HepG2 (cell line): ENCODE data around the gene SLC2A11. TPM values are rescaled to one million over a fixed set of nuclear protein-coding genes. Genes with fewer than 3 reads are reported as not detected.

Experiments used
- CBFB ChIP-seq: sonication (generic); formaldehyde crosslinking; IDR thresholded peaks from 2 replicates; pipeline ENCODE4 v1.4.0; 2020; ENCODE audit warnings: missing genetic modification reagents
- GABPB1 ChIP-seq: IDR thresholded peaks from 2 replicates; pipeline ENCODE4 v1.6.1; 2016; ENCODE audit warnings: mild to moderate bottlenecking, missing genetic modification reagents, moderate library complexity, missing compliant biosample characterization
- GRHL1 ChIP-seq: sonication (generic); formaldehyde crosslinking; conservative IDR thresholded peaks from 2 replicates; pipeline ENCODE4 v1.8.0; 2022; ENCODE audit warnings: missing genetic modification reagents
- NAIF1 ChIP-seq: sonication (generic); formaldehyde crosslinking; IDR thresholded peaks from 2 replicates; pipeline ENCODE4 v1.5.0; 2020; ENCODE audit warnings: mild to moderate bottlenecking, missing genetic modification reagents, borderline replicate concordance
- NR2F2 ChIP-seq: IDR thresholded peaks from 2 replicates; pipeline ENCODE4 v1.6.1; 2012; ENCODE audit warnings: low read depth, inconsistent platforms, borderline replicate concordance
- RBM22 ChIP-seq: fragments of 200-400 bp; formaldehyde crosslinking; optimal IDR thresholded peaks from 2 replicates; pipeline ENCODE3; 2017; ENCODE audit warnings: mild to moderate bottlenecking, low read length, moderate library complexity
- SAP130 ChIP-seq: IDR thresholded peaks from 2 replicates; pipeline ENCODE4 v1.6.1; 2016; ENCODE audit warnings: low read depth
- SNRNP70 ChIP-seq: fragments of 200-400 bp; formaldehyde crosslinking; IDR thresholded peaks from 2 replicates; pipeline ENCODE4 v1.6.1; 2017; ENCODE audit warnings: mild to moderate bottlenecking, low read depth, low read length, moderate library complexity
- TFDP2 ChIP-seq: sonication (generic); formaldehyde crosslinking; IDR thresholded peaks from 2 replicates; pipeline ENCODE4 v1.4.0; 2020; ENCODE audit warnings: missing genetic modification reagents
- ZBTB38 ChIP-seq: sonication (generic); formaldehyde crosslinking; IDR thresholded peaks from 2 replicates; pipeline ENCODE4 v1.5.1; 2020; ENCODE audit warnings: mild to moderate bottlenecking, missing genetic modification reagents
- ZNF138 ChIP-seq: sonication (generic); formaldehyde crosslinking; IDR thresholded peaks from 2 replicates; pipeline ENCODE4 v1.5.0; 2020; ENCODE audit warnings: mild to moderate bottlenecking, low read depth, missing genetic modification reagents
- ZNF234 ChIP-seq: sonication (generic); formaldehyde crosslinking; conservative IDR thresholded peaks from 2 replicates; pipeline ENCODE4 v1.5.1; 2020; ENCODE audit warnings: mild to moderate bottlenecking, missing genetic modification reagents
- ZNF75D ChIP-seq: sonication (generic); formaldehyde crosslinking; IDR thresholded peaks from 2 replicates; pipeline ENCODE4 v1.8.1; 2023; ENCODE audit warnings: missing genetic modification reagents, mild to moderate bottlenecking, borderline replicate concordance
- ZSCAN21 ChIP-seq: sonication (generic); formaldehyde crosslinking; IDR thresholded peaks from 2 replicates; pipeline ENCODE4 v1.8.0; 2022; ENCODE audit warnings: mild to moderate bottlenecking, missing genetic modification reagents, moderate library complexity, borderline replicate concordance
- ZSCAN5A ChIP-seq: sonication (generic); formaldehyde crosslinking; IDR thresholded peaks from 2 replicates; pipeline ENCODE4 v1.8.0; 2022; ENCODE audit warnings: mild to moderate bottlenecking, missing genetic modification reagents, borderline replicate concordance
- polyA plus RNA-seq, 8 experiments: library from polyadenylated mRNA; depleted of rRNA in 3 of 8; stranded (reverse) in 7 of 8; unstranded in 1 of 8; fragments of >200 nt; fragmentation: Illumina TruSeq in 4 of 8; extraction: Trizol in 4 of 8; gene quantifications; 2 replicates each; pipeline versions ENCODE4 v1.2.1 to v1.2.3, GENCODE V29; 2011 to 2016; ENCODE audit warnings: low read depth in 4 of 8, missing spikeins in 1 of 8, mixed read lengths in 1 of 8; ENCODE audit not compliant: insufficient read depth in 1 of 8
- total RNA-seq, 5 experiments: library from RNA; depleted of rRNA; stranded (reverse); fragments of >200 nt; fragmentation: Illumina TruSeq; extraction: Trizol; gene quantifications; 2 replicates each; pipeline ENCODE4 v1.2.3, GENCODE V29; 2016; ENCODE audit warnings: low read depth in 1 of 5
- TF ChIP-seq, protein P1 (sequence below): IDR thresholded peaks from 2 replicates; pipeline ENCODE4 v1.6.1; 2016; ENCODE audit warnings: missing compliant biosample characterization, missing genetic modification reagents, borderline replicate concordance
- TF ChIP-seq, protein P2 (sequence below): sonication (generic); formaldehyde crosslinking; IDR thresholded peaks from 2 replicates; pipeline ENCODE4 v1.5.1; 2020; ENCODE audit warnings: missing genetic modification reagents, mild to moderate bottlenecking, borderline replicate concordance
- TF ChIP-seq, protein P3 (sequence below): sonication (generic); formaldehyde crosslinking; conservative IDR thresholded peaks from 2 replicates; pipeline ENCODE4 v1.8.1; 2023; ENCODE audit warnings: missing genetic modification reagents

The SLC2A11 gene
- total and polyA plus RNA-seq, 2 of the 13 experiments (the other 11 are each of a cell fraction or from before 2014, with no cell fraction given), result 15.2 to 15.4 TPM

GRCh38 chr22:23894710-23895598, 37.3 kb downstream of the SLC2A11 start (continued):
- TF ChIP-seq CBFB, result 0 out of 2 replicates have a peak, but pooled peaks have one; percentile 13
- peak; percentile 51 for TF ChIP-seq GABPB1 (CRISPR knock-in tag)
- peak; percentile 14; the same call in 1 of the 2 replicates for TF ChIP-seq ZSCAN5A (CRISPR knock-in tag)
- peak; percentile 78; the same call in 1 of the 2 replicates for TF ChIP-seq NAIF1
- peak; percentile 77 for TF ChIP-seq SAP130 (CRISPR knock-in tag)
- TF ChIP-seq SNRNP70, result no peak
- peak; percentile 85; the same call in 1 of the 2 replicates for TF ChIP-seq ZSCAN21 (CRISPR knock-in tag)
- peak; percentile 49; the same call in 1 of the 2 replicates for TF ChIP-seq TFDP2 (CRISPR knock-in tag)
- TF ChIP-seq GRHL1 (CRISPR knock-in tag), result no peak
- TF ChIP-seq ZNF138 (CRISPR knock-in tag), result no peak
- TF ChIP-seq, protein P1, sequence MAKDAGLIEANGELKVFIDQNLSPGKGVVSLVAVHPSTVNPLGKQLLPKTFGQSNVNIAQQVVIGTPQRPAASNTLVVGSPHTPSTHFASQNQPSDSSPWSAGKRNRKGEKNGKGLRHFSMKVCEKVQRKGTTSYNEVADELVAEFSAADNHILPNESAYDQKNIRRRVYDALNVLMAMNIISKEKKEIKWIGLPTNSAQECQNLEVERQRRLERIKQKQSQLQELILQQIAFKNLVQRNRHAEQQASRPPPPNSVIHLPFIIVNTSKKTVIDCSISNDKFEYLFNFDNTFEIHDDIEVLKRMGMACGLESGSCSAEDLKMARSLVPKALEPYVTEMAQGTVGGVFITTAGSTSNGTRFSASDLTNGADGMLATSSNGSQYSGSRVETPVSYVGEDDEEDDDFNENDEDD (CRISPR knock-in tag), result peak; percentile 49; the same call in 1 of the 2 replicates
- TF ChIP-seq, protein P2, sequence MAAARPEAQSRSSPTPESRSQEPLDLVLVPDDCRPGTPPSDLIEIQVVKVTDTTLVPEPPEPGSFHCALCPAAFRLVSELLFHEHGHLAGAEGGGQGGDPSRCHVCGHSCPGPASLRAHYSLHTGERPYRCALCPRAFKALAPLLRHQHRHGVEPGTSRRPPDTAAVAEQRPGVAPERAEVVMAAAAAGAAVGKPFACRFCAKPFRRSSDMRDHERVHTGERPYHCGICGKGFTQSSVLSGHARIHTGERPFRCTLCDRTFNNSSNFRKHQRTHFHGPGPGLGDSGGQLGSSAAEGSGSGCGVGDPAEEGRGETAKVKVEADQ (CRISPR knock-in tag), result 0 out of 2 replicates have a peak, but pooled peaks have one; percentile 55
- TF ChIP-seq ZNF75D (CRISPR knock-in tag), result peak; percentile 66; the same call in 1 of the 2 replicates
- peak; percentile 78; the same call in 1 of the 2 replicates for TF ChIP-seq ZNF234 (CRISPR knock-in tag)
- 0 out of 2 replicates have a peak, but pooled peaks have one; percentile 16 for TF ChIP-seq NR2F2
- TF ChIP-seq RBM22, result peak; percentile 94
- TF ChIP-seq, protein P3, sequence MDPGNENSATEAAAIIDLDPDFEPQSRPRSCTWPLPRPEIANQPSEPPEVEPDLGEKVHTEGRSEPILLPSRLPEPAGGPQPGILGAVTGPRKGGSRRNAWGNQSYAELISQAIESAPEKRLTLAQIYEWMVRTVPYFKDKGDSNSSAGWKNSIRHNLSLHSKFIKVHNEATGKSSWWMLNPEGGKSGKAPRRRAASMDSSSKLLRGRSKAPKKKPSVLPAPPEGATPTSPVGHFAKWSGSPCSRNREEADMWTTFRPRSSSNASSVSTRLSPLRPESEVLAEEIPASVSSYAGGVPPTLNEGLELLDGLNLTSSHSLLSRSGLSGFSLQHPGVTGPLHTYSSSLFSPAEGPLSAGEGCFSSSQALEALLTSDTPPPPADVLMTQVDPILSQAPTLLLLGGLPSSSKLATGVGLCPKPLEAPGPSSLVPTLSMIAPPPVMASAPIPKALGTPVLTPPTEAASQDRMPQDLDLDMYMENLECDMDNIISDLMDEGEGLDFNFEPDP (CRISPR knock-in tag), result peak; percentile 88; the same call in 1 of the 2 replicates
- TF ChIP-seq ZBTB38, result no peak
